Mesendoderm (in vitro differentiated cells): Measurements from ENCODE around the gene ABCA8.

Experiments
- DNase-seq: peaks from one replicate; pipeline ENCODE4 v3.0.0; 2013
- H2AK5ac ChIP-seq: 2 replicates; pipeline ENCODE4 v1.6.1; 2013; ENCODE audit warnings: low read length, inconsistent platforms
- H2BK120ac ChIP-seq: 2 replicates; pipeline ENCODE4 v1.6.1; 2013; ENCODE audit warnings: low read depth, mild to moderate bottlenecking, low read length, moderate library complexity, mixed read lengths
- H2BK15ac ChIP-seq: replicated peaks from 2 replicates; pipeline ENCODE4 v1.6.1; 2013; ENCODE audit warnings: low read depth, mild to moderate bottlenecking, moderate library complexity
- H2BK5ac ChIP-seq: 2 replicates; pipeline ENCODE4 v1.6.1; 2013; ENCODE audit warnings: low read length, inconsistent platforms
- H3K18ac ChIP-seq: 2 replicates; pipeline ENCODE4 v1.6.1; 2013; ENCODE audit warnings: mild to moderate bottlenecking, low read length, mixed read lengths
- H3K23ac ChIP-seq: one replicate; pipeline ENCODE4 v1.6.1; 2013; ENCODE audit warnings: low read length
- H3K27ac ChIP-seq: 2 replicates; pipeline ENCODE4 v1.5.1; 2013; ENCODE audit warnings: low read depth, mild to moderate bottlenecking, inconsistent platforms, low read length, moderate library complexity
- H3K27me3 ChIP-seq: 2 replicates; pipeline ENCODE4 v1.6.1; 2013; ENCODE audit warnings: low read length, control low read depth, mild to moderate bottlenecking, inconsistent platforms; ENCODE audit not compliant: insufficient read depth, poor library complexity
- H3K36me3 ChIP-seq: 2 replicates; pipeline ENCODE4 v1.6.1; 2013; ENCODE audit warnings: low read length, inconsistent platforms; ENCODE audit not compliant: control insufficient read depth, insufficient read depth
- H3K4ac ChIP-seq: one replicate; pipeline ENCODE4 v1.6.1; 2013; ENCODE audit warnings: low read depth, mild to moderate bottlenecking, low read length, moderate library complexity
- H3K4me1 ChIP-seq: 2 replicates; pipeline ENCODE4 v1.6.1; 2013; ENCODE audit warnings: low read depth, low read length, inconsistent platforms; ENCODE audit not compliant: control insufficient read depth
- H3K4me2 ChIP-seq: 2 replicates; pipeline ENCODE4 v1.6.1; 2013; ENCODE audit warnings: low read length
- H3K4me3 ChIP-seq: 2 replicates; pipeline ENCODE4 v1.5.1; 2013; ENCODE audit warnings: mild to moderate bottlenecking, low read length
- H3K56ac ChIP-seq: one replicate; pipeline ENCODE4 v1.6.1; 2013; ENCODE audit warnings: low read length
- H3K79me1 ChIP-seq: 2 replicates; pipeline ENCODE4 v1.6.1; 2013; ENCODE audit warnings: low read length, inconsistent platforms
- H3K79me2 ChIP-seq: 2 replicates; pipeline ENCODE4 v1.6.1; 2013; ENCODE audit warnings: mild to moderate bottlenecking, low read length; ENCODE audit not compliant: control insufficient read depth, insufficient read depth
- H3K9ac ChIP-seq: 2 replicates; pipeline ENCODE4 v1.6.1; 2013; ENCODE audit warnings: low read length, inconsistent platforms
- H4K5ac ChIP-seq: one replicate; pipeline ENCODE4 v1.6.1; 2013; ENCODE audit warnings: low read length
- H4K8ac ChIP-seq: one replicate; pipeline ENCODE4 v1.6.1; 2013; ENCODE audit warnings: low read depth, mild to moderate bottlenecking, control low read depth, low read length, moderate library complexity
- WGBS: extraction: QIAGEN DNeasy Blood & Tissue Kit; methylation state at CpG from one replicate; pipeline ENCODE4 v1.1.7; 2013; ENCODE audit warnings: low lambda C conversion rate, missing lambda C conversion rate; ENCODE audit not compliant: insufficient coverage; ENCODE audit errors: extremely low coverage; 5-methylcytosine and 5-hydroxymethylcytosine counted together

Gene ABCA8

DNA sequence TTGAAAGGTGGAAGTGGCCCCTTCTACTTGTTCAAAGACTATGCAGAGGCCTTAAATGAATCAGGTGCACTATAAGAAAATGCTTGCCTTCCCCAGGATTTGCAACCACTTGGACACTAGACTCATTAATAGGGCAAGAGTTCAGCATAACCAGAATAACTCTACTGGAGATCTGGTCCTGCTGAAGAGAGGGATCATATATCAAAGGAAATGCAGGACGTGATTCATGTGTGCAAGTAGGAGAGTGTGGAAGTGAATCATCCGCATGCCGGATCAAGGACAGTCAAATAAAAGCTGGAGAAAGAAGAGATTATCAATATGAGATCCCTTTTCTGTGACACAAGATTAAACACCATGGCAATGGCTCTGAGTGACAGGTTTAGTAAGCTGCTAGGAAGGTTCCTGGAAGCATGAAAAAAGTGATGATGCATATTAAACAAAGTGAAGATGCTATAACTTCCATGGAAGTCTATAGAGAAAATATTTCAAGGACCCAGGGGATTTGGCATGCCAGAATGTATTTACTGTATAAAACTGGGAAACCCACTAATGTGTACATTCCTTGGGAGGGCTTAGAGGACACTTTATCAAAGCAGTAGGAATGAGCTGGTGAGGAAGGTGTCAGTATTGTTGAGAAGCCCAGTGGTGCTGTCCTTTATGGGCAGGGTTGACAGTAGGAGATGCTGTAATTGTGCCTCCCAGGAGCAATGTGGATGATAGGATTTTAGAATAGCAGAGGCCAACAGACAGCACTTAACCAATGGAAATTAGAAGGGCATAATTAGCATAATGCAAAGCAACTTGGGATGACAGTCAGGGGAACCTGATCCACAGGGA lies 133.1 kb downstream of the ABCA8 start:
- H3K36me3 ChIP-seq: no peaks in the 10 kb centered on the region
- H2BK120ac ChIP-seq: no peak overlapping the region
- no peaks in the 10 kb centered on the region for H3K79me1 ChIP-seq
- H3K9ac ChIP-seq: no peak overlapping the region
- no peak overlapping the region for H3K4me2 ChIP-seq
- no peaks in the 10 kb centered on the region for H3K79me2 ChIP-seq
- no peak overlapping the region for H3K18ac ChIP-seq
- H2AK5ac ChIP-seq: no peak overlapping the region
- H2BK15ac ChIP-seq: no peak overlapping the region
- no peaks in the 10 kb centered on the region for H3K27me3 ChIP-seq
- WGBS: no CpG with 5 or more reads among the region's 3 CpGs
- no peak overlapping the region for H4K5ac ChIP-seq
- H3K56ac ChIP-seq: no peak overlapping the region
- H3K27ac ChIP-seq: no peak overlapping the region
- no peak overlapping the region for H3K23ac ChIP-seq
- H2BK5ac ChIP-seq: no peak overlapping the region
- no peak for DNase-seq
- H3K4me3 ChIP-seq: no peak overlapping the region
- no peak overlapping the region for H3K4ac ChIP-seq
- H4K8ac ChIP-seq: no peak overlapping the region
- H3K4me1 ChIP-seq: no peaks in the 10 kb centered on the region

DNA sequence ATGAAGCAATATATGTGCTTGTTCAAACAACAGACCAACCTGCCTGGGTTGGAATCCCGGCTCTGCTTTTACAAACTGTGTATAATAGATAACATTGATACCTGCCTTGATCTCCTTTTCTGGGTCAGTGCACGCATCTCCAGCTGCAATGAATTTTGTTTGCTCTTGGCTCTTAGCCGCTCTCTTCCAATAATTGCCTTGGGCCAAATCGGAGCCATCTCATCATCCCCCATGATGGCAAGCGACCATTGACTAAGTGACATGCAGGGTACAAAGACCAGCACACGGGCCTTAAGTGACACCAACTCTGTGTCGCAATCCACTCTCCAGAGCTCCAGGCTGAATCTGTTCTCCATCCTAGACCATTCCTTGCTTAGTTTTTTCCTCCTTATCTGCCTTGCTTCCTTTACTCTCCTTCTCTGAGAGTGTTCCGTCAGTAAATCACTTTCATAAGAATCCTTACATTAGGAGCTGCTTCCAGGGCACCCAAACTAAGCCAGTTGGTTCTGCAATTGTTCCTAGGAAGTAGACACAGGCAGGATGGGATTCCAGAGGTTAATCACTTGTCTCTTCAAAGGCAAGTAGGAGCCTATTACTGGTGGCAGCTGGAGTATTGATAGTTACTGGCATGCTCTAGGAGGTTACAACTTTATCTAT lies 134.2 kb downstream of the ABCA8 start:
- Histone ChIP-seq H3K18ac (no peak overlapping the region), H4K8ac (no peak overlapping the region), H3K56ac (no peak overlapping the region), H2BK120ac (no peak overlapping the region), H2AK5ac (no peak overlapping the region), H3K4me3 (no peak overlapping the region), H3K9ac (no peak overlapping the region), H3K79me2 (no peaks in the 10 kb centered on the region), H3K79me1 (no peaks in the 10 kb centered on the region), H3K4me1 (no peaks in the 10 kb centered on the region), H3K27me3 (no peaks in the 10 kb centered on the region), H3K36me3 (no peaks in the 10 kb centered on the region), H2BK15ac (no peak overlapping the region), H3K23ac (no peak overlapping the region), H3K4ac (no peak overlapping the region), H2BK5ac (no peak overlapping the region), H3K4me2 (no peak overlapping the region), H3K27ac (peak overlapping the region; percentile 3), H4K5ac (no peak overlapping the region)
- peak; percentile 52 for DNase-seq
- WGBS: no CpG with 5 or more reads among the region's 8 CpGs

DNA sequence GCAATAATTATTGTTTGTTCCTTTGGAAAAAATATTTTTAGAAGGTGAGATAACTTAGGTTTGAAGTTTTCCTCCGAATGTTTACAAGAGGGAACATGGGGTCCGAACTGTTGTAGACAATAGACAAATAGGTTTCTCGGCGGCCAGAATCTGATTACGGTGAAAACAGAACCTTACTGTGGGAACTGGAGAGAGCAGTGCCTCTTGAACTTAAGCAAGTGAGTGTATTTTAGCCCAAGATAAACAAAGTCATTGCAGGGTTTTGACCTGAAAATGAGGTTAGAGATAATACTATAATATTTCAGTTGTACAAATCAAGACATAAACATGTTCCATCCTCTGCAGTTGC lies 134.7 kb downstream of the ABCA8 start:
- H3K27ac ChIP-seq: no peak overlapping the region
- H2BK120ac ChIP-seq: no peak overlapping the region
- DNase-seq: no peak
- H3K23ac ChIP-seq: no peak overlapping the region
- H4K5ac ChIP-seq: no peak overlapping the region
- H3K9ac ChIP-seq: no peak overlapping the region
- H3K18ac ChIP-seq: no peak overlapping the region
- H3K4me2 ChIP-seq: no peak overlapping the region
- H3K27me3 ChIP-seq: no peaks in the 10 kb centered on the region
- no peak overlapping the region for H3K4ac ChIP-seq
- no peak overlapping the region for H3K4me3 ChIP-seq
- WGBS: no CpG with 5 or more reads among the region's 5 CpGs
- H3K79me1 ChIP-seq: no peaks in the 10 kb centered on the region
- no peak overlapping the region for H2BK15ac ChIP-seq
- no peaks in the 10 kb centered on the region for H3K79me2 ChIP-seq
- no peak overlapping the region for H4K8ac ChIP-seq
- no peak overlapping the region for H2BK5ac ChIP-seq
- H3K56ac ChIP-seq: no peak overlapping the region
- H2AK5ac ChIP-seq: no peak overlapping the region
- H3K36me3 ChIP-seq: no peaks in the 10 kb centered on the region
- H3K4me1 ChIP-seq: no peaks in the 10 kb centered on the region

DNA sequence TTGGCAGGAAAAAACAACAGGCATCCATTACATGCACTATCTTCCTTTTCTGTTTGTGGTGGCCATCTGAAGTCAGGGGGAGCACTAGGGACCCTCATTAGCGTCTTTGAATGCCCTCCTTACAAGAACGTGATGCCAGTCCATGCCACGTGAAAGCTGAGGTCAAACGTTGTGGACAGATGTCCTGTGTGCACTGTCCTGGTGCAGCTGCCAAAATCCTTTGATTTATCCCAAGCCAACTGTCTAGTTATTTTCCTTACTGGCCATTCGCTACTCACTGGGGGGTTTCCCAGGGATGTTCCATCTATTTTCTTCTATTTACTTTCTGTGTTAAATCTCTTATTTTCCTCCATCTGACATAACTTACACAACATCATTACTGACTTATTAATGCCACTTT lies 135.7 kb downstream of the ABCA8 start:
- Histone ChIP-seq H4K8ac (no peak overlapping the region), H3K79me1 (no peaks in the 10 kb centered on the region), H4K5ac (no peak overlapping the region), H3K4me2 (no peak overlapping the region), H3K56ac (no peak overlapping the region), H3K79me2 (no peaks in the 10 kb centered on the region), H3K4ac (no peak overlapping the region), H3K23ac (no peak overlapping the region), H3K36me3 (no peaks in the 10 kb centered on the region), H3K4me3 (no peak overlapping the region), H3K27ac (no peak overlapping the region), H3K18ac (no peak overlapping the region), H2BK120ac (no peak overlapping the region), H2AK5ac (no peak overlapping the region), H3K4me1 (no peaks in the 10 kb centered on the region), H3K9ac (no peak overlapping the region), H3K27me3 (no peaks in the 10 kb centered on the region), H2BK5ac (no peak overlapping the region), H2BK15ac (no peak overlapping the region)
- WGBS: no CpG with 5 or more reads among the region's 5 CpGs
- no peak for DNase-seq
